IMR-90 (cell line): Measurements from ENCODE around the gene PLXNB1. TPM values are rescaled to one million over a fixed set of nuclear protein-coding genes. Genes with fewer than 3 reads are reported as not detected.

ENCODE experiments used
- ATAC-seq: fragments of 200-7000 bp; cut with Tn5 transposase; 2 replicates; pipeline ENCODE4 v1.9.1; 2020; ENCODE audit warnings: low read depth, mild to moderate bottlenecking, moderate library complexity
- BruUV-seq: library from RNA; stranded (reverse); fragments of 400-500 nt; replicated peaks from 2 replicates; lab custom pipeline; 2021; lab: Mats Ljungman, UMichigan
- CTCF ChIA-PET: fragments of 300-600 bp; formaldehyde crosslinking; extraction: SDS; loops from one replicate; lab custom pipeline; 2021; ENCODE audit warnings: antibody characterized with exemption; lab: Yijun Ruan, JAX
- POLR2A ChIA-PET: fragments of 300-600 bp; sonication (Branson Sonifier 250); formaldehyde crosslinking; loops from one replicate; lab custom pipeline; 2022; ENCODE audit warnings: antibody characterized with exemption; ENCODE audit not compliant: unreplicated experiment; lab: Charles Lee
- DNase-seq: peaks from one replicate; pipeline ENCODE4 v3.0.0; 2013
- H2AFZ ChIP-seq: replicated peaks from 2 replicates; pipeline ENCODE3; 2013; ENCODE audit warnings: low read length, mild to moderate bottlenecking; ENCODE audit not compliant: poor library complexity
- H2AK5ac ChIP-seq: 2 replicates; pipeline ENCODE4 v1.6.1; 2013; ENCODE audit warnings: low read depth, low read length, inconsistent platforms
- H2AK9ac ChIP-seq: replicated peaks from 2 replicates; pipeline ENCODE3; 2013; ENCODE audit warnings: mild to moderate bottlenecking, low read depth, low read length, moderate library complexity; ENCODE audit not compliant: poor library complexity
- H2BK120ac ChIP-seq: 2 replicates; pipeline ENCODE4 v1.6.1; 2013; ENCODE audit warnings: low read depth, low read length, inconsistent platforms
- H2BK15ac ChIP-seq: 3 replicates; pipeline ENCODE4 v1.6.1; 2013; ENCODE audit warnings: low read depth, low read length, inconsistent platforms
- H2BK20ac ChIP-seq: 2 replicates; pipeline ENCODE4 v1.6.1; 2013; ENCODE audit warnings: low read depth, mild to moderate bottlenecking, inconsistent platforms, low read length, moderate library complexity
- H2BK5ac ChIP-seq: 2 replicates; pipeline ENCODE4 v1.6.1; 2013; ENCODE audit warnings: mild to moderate bottlenecking, low read depth, low read length, inconsistent platforms; ENCODE audit not compliant: poor library complexity, severe bottlenecking
- H3K14ac ChIP-seq: replicated peaks from 2 replicates; pipeline ENCODE4 v1.6.1; 2013; ENCODE audit warnings: low read depth, low read length, inconsistent platforms
- H3K18ac ChIP-seq: 2 replicates; pipeline ENCODE4 v1.6.1; 2013; ENCODE audit warnings: low read depth, low read length, control low read depth
- H3K23ac ChIP-seq: 2 replicates; pipeline ENCODE4 v1.6.1; 2013; ENCODE audit warnings: low read depth, low read length, inconsistent platforms
- H3K27ac ChIP-seq: 2 replicates; pipeline ENCODE4 v1.5.1; 2013; ENCODE audit warnings: mild to moderate bottlenecking, control low read depth, low read length; ENCODE audit not compliant: insufficient read depth
- H3K27me3 ChIP-seq: 2 replicates; pipeline ENCODE4 v1.6.1; 2013; ENCODE audit warnings: low read length; ENCODE audit not compliant: control insufficient read depth, insufficient read depth
- H3K36me3 ChIP-seq: 2 replicates; pipeline ENCODE4 v1.6.1; 2013; ENCODE audit warnings: low read length, mixed read lengths; ENCODE audit not compliant: control insufficient read depth, insufficient read depth
- H3K4ac ChIP-seq: 2 replicates; pipeline ENCODE4 v1.6.1; 2013; ENCODE audit warnings: low read depth, low read length, inconsistent platforms
- H3K4me1 ChIP-seq: 2 replicates; pipeline ENCODE4 v1.6.1; 2013; ENCODE audit warnings: low read length, mixed read lengths; ENCODE audit not compliant: control insufficient read depth, insufficient read depth
- H3K4me2 ChIP-seq: 2 replicates; pipeline ENCODE4 v1.6.1; 2013; ENCODE audit warnings: low read depth, mild to moderate bottlenecking, control low read depth, low read length, moderate library complexity
- H3K4me3 ChIP-seq: 2 replicates; pipeline ENCODE4 v1.5.1; 2013; ENCODE audit warnings: low read depth, mild to moderate bottlenecking, control low read depth, low read length, moderate library complexity; ENCODE audit not compliant: insufficient read depth
- H3K56ac ChIP-seq: 2 replicates; pipeline ENCODE4 v1.6.1; 2013; ENCODE audit warnings: low read length, inconsistent platforms; ENCODE audit not compliant: insufficient read depth; ENCODE audit errors: extremely low read depth
- H3K79me1 ChIP-seq, 2 experiments: 2 replicates each; pipeline ENCODE4 v1.6.1; 2013; ENCODE audit warnings: low read length in 2 of 2, inconsistent platforms in 1 of 2, low read depth in 1 of 2
- H3K9ac ChIP-seq: 2 replicates; pipeline ENCODE4 v1.6.1; 2013; ENCODE audit warnings: low read depth, low read length, control low read depth
- H3K9me1 ChIP-seq: 2 replicates; pipeline ENCODE4 v1.6.1; 2013; ENCODE audit warnings: low read length, inconsistent platforms; ENCODE audit not compliant: insufficient read depth
- H3K9me3 ChIP-seq: 2 replicates; pipeline ENCODE4 v1.6.1; 2013; ENCODE audit warnings: low read length; ENCODE audit not compliant: control insufficient read depth, insufficient read depth
- H4K20me1 ChIP-seq: 2 replicates; pipeline ENCODE4 v1.6.1; 2013; ENCODE audit warnings: low read length, inconsistent platforms; ENCODE audit not compliant: insufficient read depth
- H4K5ac ChIP-seq: 2 replicates; pipeline ENCODE4 v1.6.1; 2013; ENCODE audit warnings: mild to moderate bottlenecking, low read depth, low read length, control low read depth
- H4K8ac ChIP-seq, 2 experiments: 2 replicates each; pipeline ENCODE4 v1.6.1; 2013; ENCODE audit warnings: low read depth in 2 of 2, low read length in 2 of 2, control low read depth in 1 of 2, inconsistent platforms in 1 of 2
- H4K91ac ChIP-seq: 2 replicates; pipeline ENCODE4 v1.6.1; 2013; ENCODE audit warnings: low read depth, low read length, inconsistent platforms; ENCODE audit not compliant: insufficient read depth
- BHLHE40 ChIP-seq: fragments of 150-350 bp; IDR thresholded peaks from 2 replicates; pipeline ENCODE4 v1.6.1; 2016; ENCODE audit warnings: mild to moderate bottlenecking, low read depth, low read length
- CHD1 ChIP-seq: IDR thresholded peaks from 2 replicates; pipeline ENCODE4 v1.6.1; 2012; ENCODE audit warnings: low read depth, low read length, improper control_type of control experiment
- MAFK ChIP-seq: IDR thresholded peaks from 2 replicates; pipeline ENCODE4 v1.6.1; 2012; ENCODE audit warnings: low read depth, low read length, improper control_type of control experiment
- NFE2L2 ChIP-seq: fragments of 150-350 bp; IDR thresholded peaks from 2 replicates; pipeline ENCODE4 v1.6.1; 2016; ENCODE audit warnings: low read depth, mild to moderate bottlenecking, low read length
- RCOR1 ChIP-seq: IDR thresholded peaks from 2 replicates; pipeline ENCODE4 v1.6.1; 2012; ENCODE audit warnings: mild to moderate bottlenecking, low read length, improper control_type of control experiment; ENCODE audit not compliant: insufficient replicate concordance
- RFX5 ChIP-seq: IDR thresholded peaks from 2 replicates; pipeline ENCODE4 v1.8.0; 2012; ENCODE audit warnings: low read depth, mild to moderate bottlenecking, low read length, moderate library complexity
- WGBS, 2 experiments: methylation state at CpG; one replicate each; pipeline versions ENCODE4 v1.1.5 to v1.1.7; 2013; ENCODE audit warnings: missing lambda C conversion rate in 2 of 2; ENCODE audit not compliant: insufficient read length in 1 of 2; ENCODE audit errors: extremely low coverage in 2 of 2; 5-methylcytosine and 5-hydroxymethylcytosine counted together
- dilution Hi-C: fragments of 300-500 bp; cut with HindIII; formaldehyde crosslinking; loops from one replicate; pipeline ENCODE4 v1.14.3; 2018; ENCODE audit warnings: low sequenced_read_pairs; ENCODE audit not compliant: unreplicated experiment
- in situ Hi-C: fragments of 300-500 bp; cut with MboI; formaldehyde crosslinking; loops from 3 replicates; pipeline ENCODE4 v1.14.3; 2019; ENCODE audit warnings: low sequenced_read_pairs, inconsistent platforms, mixed read lengths
- intact Hi-C: fragments of 100-400 bp; cut with micrococcal nuclease; formaldehyde crosslinking; loops from 2 replicates; pipeline ENCODE4 v1.10.0; 2022
- polyA plus RNA-seq, 3 experiments: library from polyadenylated mRNA; depleted of rRNA; stranded (reverse); fragments of >200 nt; gene quantifications; 2 replicates each; pipeline ENCODE4 v1.2.3, GENCODE V29; 2012; ENCODE audit warnings: low replicate concordance in 1 of 3
- total RNA-seq: library from RNA; depleted of rRNA; stranded (reverse); fragments of >200 nt; gene quantifications from 2 replicates; pipeline ENCODE4 v1.2.3, GENCODE V29; 2012
- TF ChIP-seq, protein P1 (sequence below): fragments of 150-350 bp; IDR thresholded peaks from 2 replicates; pipeline ENCODE4 v1.6.1; 2017; ENCODE audit warnings: mild to moderate bottlenecking, antibody characterized with exemption, low read length, low read depth
- TF ChIP-seq, protein P2 (sequence below): fragments of 150-350 bp; IDR thresholded peaks from 2 replicates; pipeline ENCODE4 v1.6.1; 2016; ENCODE audit warnings: low read depth, mild to moderate bottlenecking, low read length, moderate library complexity, borderline replicate concordance

Gene PLXNB1
- total and polyA plus RNA-seq, 2 of the 4 experiments (the other 2 are of a cell fraction): 5.2 to 25.3 TPM

DNA sequence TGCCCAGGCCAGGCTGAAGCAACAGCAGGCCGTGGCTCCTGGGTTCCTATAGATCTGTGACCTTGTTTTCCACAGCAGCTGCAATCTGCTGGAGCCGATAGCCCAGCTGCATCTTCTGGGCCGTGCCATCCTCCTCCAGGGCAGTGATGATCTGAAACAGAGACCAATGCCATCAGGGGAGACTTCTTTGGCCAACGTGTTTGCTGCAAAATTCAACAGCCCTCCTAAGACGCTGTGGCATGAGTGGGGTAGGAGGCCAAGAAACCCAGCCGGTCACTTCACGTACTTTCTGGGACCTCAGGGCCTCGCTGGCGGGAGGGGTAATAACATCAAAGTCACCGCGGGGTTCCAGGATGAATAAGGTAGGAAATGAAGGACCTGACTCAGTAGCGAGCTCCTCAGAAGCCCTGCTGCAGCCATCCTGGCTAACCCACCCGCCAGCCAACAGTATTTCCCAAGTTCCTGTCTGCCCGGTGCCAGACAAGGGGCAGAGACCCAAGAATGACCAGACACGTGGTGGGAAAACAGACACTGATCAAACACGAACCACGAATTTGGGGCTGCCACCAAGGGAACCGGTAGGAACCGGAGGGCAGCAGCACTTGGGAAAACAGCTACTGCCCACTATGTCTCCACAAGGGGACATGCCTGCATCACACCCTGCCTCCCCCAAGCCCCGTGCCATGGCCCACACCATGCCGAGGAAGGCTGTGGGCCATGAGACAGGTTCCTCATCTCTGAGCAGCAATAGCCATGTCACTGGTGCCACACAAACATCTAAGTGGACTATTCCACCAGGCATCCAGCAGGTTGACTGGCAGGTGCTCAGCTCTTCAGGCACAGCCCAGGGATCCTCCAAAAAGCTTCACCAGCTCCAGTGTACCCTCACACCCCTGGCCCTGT is 25.2 kb downstream of the PLXNB1 start:
- H2BK20ac ChIP-seq: no peak overlapping the region
- H3K27me3 ChIP-seq: no peaks in the 10 kb centered on the region
- no peak overlapping the region for H4K8ac ChIP-seq
- H2BK5ac ChIP-seq: no peak overlapping the region
- H2AFZ ChIP-seq: no peak overlapping the region
- no peak overlapping the region for H3K14ac ChIP-seq
- no peak overlapping the region for H3K9ac ChIP-seq
- no peak overlapping the region for H3K4me2 ChIP-seq
- ChIA-PET POLR2A (interaction anchor here (0.7 kb wide), 1 partner anchor 10 kb away, joined by 3 read pairs; no protein-coding TSS in a partner anchor), CTCF (no interaction called here)
- WGBS, 2 experiments: 89% methylated on average over 3 of the region's 21 CpGs; no CpG with 5 or more reads in 1 of the 2 experiments
- no peak overlapping the region for H2BK15ac ChIP-seq
- no peaks in the 10 kb centered on the region for H4K20me1 ChIP-seq
- H2AK5ac ChIP-seq: no peak overlapping the region
- in situ Hi-C loops (loop anchor here (5.0 kb wide), 1 partner anchor 33 kb away; no protein-coding TSS in a partner anchor), intact Hi-C loops (no loop called here), dilution Hi-C loops (no loop called here)
- peaks cover 48% of the 10 kb centered on the region; the same call in 1 of the 2 replicates for H3K36me3 ChIP-seq
- no peak overlapping the region for H3K56ac ChIP-seq
- DNase-seq: no peak
- peaks cover 7% of the 10 kb centered on the region; the same call in 1 of the 2 replicates for H3K9me1 ChIP-seq
- H2BK120ac ChIP-seq: no peak overlapping the region
- H2AK9ac ChIP-seq: no peak overlapping the region
- no peak for ATAC-seq
- no peak overlapping the region for H3K23ac ChIP-seq
- no peak overlapping the region; the same call in 1 of the 2 replicates for H3K4ac ChIP-seq
- no peak overlapping the region for H3K27ac ChIP-seq
- no peaks in the 10 kb centered on the region for H3K9me3 ChIP-seq
- no peak overlapping the region for H4K91ac ChIP-seq
- H3K18ac ChIP-seq: no peak overlapping the region
- TF ChIP-seq RCOR1: no peak
- TF ChIP-seq CHD1: no peak
- TF ChIP-seq, protein P1, sequence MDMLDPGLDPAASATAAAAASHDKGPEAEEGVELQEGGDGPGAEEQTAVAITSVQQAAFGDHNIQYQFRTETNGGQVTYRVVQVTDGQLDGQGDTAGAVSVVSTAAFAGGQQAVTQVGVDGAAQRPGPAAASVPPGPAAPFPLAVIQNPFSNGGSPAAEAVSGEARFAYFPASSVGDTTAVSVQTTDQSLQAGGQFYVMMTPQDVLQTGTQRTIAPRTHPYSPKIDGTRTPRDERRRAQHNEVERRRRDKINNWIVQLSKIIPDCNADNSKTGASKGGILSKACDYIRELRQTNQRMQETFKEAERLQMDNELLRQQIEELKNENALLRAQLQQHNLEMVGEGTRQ: no peak
- no peak for TF ChIP-seq MAFK
- TF ChIP-seq, protein P2, sequence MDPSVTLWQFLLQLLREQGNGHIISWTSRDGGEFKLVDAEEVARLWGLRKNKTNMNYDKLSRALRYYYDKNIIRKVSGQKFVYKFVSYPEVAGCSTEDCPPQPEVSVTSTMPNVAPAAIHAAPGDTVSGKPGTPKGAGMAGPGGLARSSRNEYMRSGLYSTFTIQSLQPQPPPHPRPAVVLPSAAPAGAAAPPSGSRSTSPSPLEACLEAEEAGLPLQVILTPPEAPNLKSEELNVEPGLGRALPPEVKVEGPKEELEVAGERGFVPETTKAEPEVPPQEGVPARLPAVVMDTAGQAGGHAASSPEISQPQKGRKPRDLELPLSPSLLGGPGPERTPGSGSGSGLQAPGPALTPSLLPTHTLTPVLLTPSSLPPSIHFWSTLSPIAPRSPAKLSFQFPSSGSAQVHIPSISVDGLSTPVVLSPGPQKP: no peak
- TF ChIP-seq BHLHE40: no peak
- TF ChIP-seq RFX5: no peak
- no peak for TF ChIP-seq NFE2L2
- H3K4me1 ChIP-seq: peaks cover 7% of the 10 kb centered on the region
- H3K4me3 ChIP-seq: no peak overlapping the region
- H3K79me1 ChIP-seq: no peaks in the 10 kb centered on the region
- no TSS peak for BruUV-seq
- H4K5ac ChIP-seq: no peak overlapping the region
